Measurements from ENCODE around the gene PARVA. TPM values are rescaled to one million over a fixed set of nuclear protein-coding genes. Genes with fewer than 3 reads are reported as not detected.

The PARVA gene
- total and polyA plus RNA-seq, 7 donors, result 15.7 to 195 (median 110) TPM

- peaks cover 0 to 27% (median 26%) of the 10 kb centered on the region in 4 donors for H3K4me1 ChIP-seq
- no peaks in the 10 kb centered on the region for H3K9me3 ChIP-seq
- H3K4me3 ChIP-seq, result no peak overlapping the region
- H3K27me3 ChIP-seq, result no peaks in the 10 kb centered on the region
- WGBS, 2 donors, result 87 to 90% methylated on average over 2 of the region's 2 CpGs
- peak overlapping the region in 3 of 4 donors; percentile 59 to 64 (median 60) for H3K27ac ChIP-seq
- peaks cover 15 to 74% (median 30%) of the 10 kb centered on the region in 4 donors for H3K36me3 ChIP-seq
- DNase-seq, result no peak
- no peak for TF ChIP-seq POLR2AphosphoS5 (IDR thresholded peaks at IDR 0.05)
- no peak for TF ChIP-seq EP300 (IDR thresholded peaks at IDR 0.05)
- TF ChIP-seq POLR2A (IDR thresholded peaks at IDR 0.05), result no peak
- no peak for TF ChIP-seq CTCF (IDR thresholded peaks at IDR 0.05)
- intact Hi-C loops (cut with DNase I), result no loop called here
These were observed 151.1 kb downstream of the PARVA start for GRCh38 chr11:12528487-12528886.

GRCh38 chr11:12529041-12529440, 151.7 kb downstream of the PARVA start:
- WGBS, 2 donors, result 81 to 85% methylated on average over 5 of the region's 5 CpGs
- Histone ChIP-seq H3K9me3 (no peaks in the 10 kb centered on the region), H3K4me3 (no peak overlapping the region), H3K27ac (peak overlapping the region; percentile 4 to 64 (median 60)), H3K36me3 (peaks cover 15 to 74% (median 30%) of the 10 kb centered on the region in 4 donors), H3K4me1 (peaks cover 0 to 25% (median 20%) of the 10 kb centered on the region in 4 donors), H3K27me3 (no peaks in the 10 kb centered on the region)
- DNase-seq, result no peak
- intact Hi-C loops (cut with DNase I), result no loop called here
- TF ChIP-seq CTCF (IDR thresholded peaks at IDR 0.05) (no peak), POLR2A (IDR thresholded peaks at IDR 0.05) (no peak), EP300 (IDR thresholded peaks at IDR 0.05) (no peak), POLR2AphosphoS5 (IDR thresholded peaks at IDR 0.05) (no peak)

GRCh38 chr11:12529793-12530192, 152.4 kb downstream of the PARVA start:
- H3K4me3 ChIP-seq, result no peak overlapping the region
- peaks cover 0 to 25% (median 17%) of the 10 kb centered on the region in 4 donors for H3K4me1 ChIP-seq
- peaks cover 15 to 68% (median 30%) of the 10 kb centered on the region in 4 donors for H3K36me3 ChIP-seq
- H3K27ac ChIP-seq, result peak overlapping the region; percentile 4 to 64 (median 60)
- no peaks in the 10 kb centered on the region for H3K9me3 ChIP-seq
- intact Hi-C loops (cut with DNase I), result loop anchor here (10.0 kb wide), 1 partner anchor 355 kb away; no protein-coding TSS in a partner anchor
- H3K27me3 ChIP-seq, result no peaks in the 10 kb centered on the region
- no peak for DNase-seq
- TF ChIP-seq POLR2A (IDR thresholded peaks at IDR 0.05) (no peak), CTCF (IDR thresholded peaks at IDR 0.05) (no peak), EP300 (IDR thresholded peaks at IDR 0.05) (no peak), POLR2AphosphoS5 (IDR thresholded peaks at IDR 0.05) (no peak)

GRCh38 chr11:12531020-12531419, 153.6 kb downstream of the PARVA start:
- peak; percentile 3 for DNase-seq
- Histone ChIP-seq H3K4me1 (peaks cover 0 to 25% (median 7%) of the 10 kb centered on the region in 4 donors), H3K27me3 (no peaks in the 10 kb centered on the region), H3K4me3 (no peak overlapping the region), H3K27ac (peak overlapping the region in 3 of 4 donors; percentile 1 to 59 (median 45)), H3K36me3 (peaks cover 15 to 56% (median 30%) of the 10 kb centered on the region in 4 donors), H3K9me3 (no peaks in the 10 kb centered on the region)
- TF ChIP-seq POLR2A (IDR thresholded peaks at IDR 0.05) (no peak), EP300 (IDR thresholded peaks at IDR 0.05) (no peak), POLR2AphosphoS5 (IDR thresholded peaks at IDR 0.05) (no peak), CTCF (IDR thresholded peaks at IDR 0.05) (no peak)
- 83 to 85% methylated on average over 5 of the region's 5 CpGs for WGBS, 2 donors
- intact Hi-C loops (cut with DNase I), result loop anchor here (10.0 kb wide), 1 partner anchor 354 kb away; no protein-coding TSS in a partner anchor

GRCh38 chr11:12531681-12532080, 154.3 kb downstream of the PARVA start:
- intact Hi-C loops (cut with DNase I), result loop anchor here (10.0 kb wide), 1 partner anchor 353 kb away; no protein-coding TSS in a partner anchor
- WGBS, 2 donors, result 94 to 95% methylated on average over 3 of the region's 3 CpGs
- TF ChIP-seq CTCF (IDR thresholded peaks at IDR 0.05), result no peak
- TF ChIP-seq POLR2A (IDR thresholded peaks at IDR 0.05), result no peak
- TF ChIP-seq EP300 (IDR thresholded peaks at IDR 0.05), result no peak
- TF ChIP-seq POLR2AphosphoS5 (IDR thresholded peaks at IDR 0.05), result no peak
- H3K27ac ChIP-seq, result peak overlapping the region in 1 of 4 donors; percentile 45
- no peak overlapping the region for H3K4me3 ChIP-seq
- H3K9me3 ChIP-seq, result no peaks in the 10 kb centered on the region
- no peaks in the 10 kb centered on the region for H3K27me3 ChIP-seq
- H3K4me1 ChIP-seq, result peaks cover 0 to 19% (median 1%) of the 10 kb centered on the region in 4 donors
- H3K36me3 ChIP-seq, result peaks cover 15 to 51% (median 30%) of the 10 kb centered on the region in 4 donors
- DNase-seq, result peak; percentile 3

Measured in sigmoid colon (tissue), 7 donors.